HepG2 (cell line): ENCODE results near the gene FBXW8. TPM values are rescaled to one million over a fixed set of nuclear protein-coding genes. Genes with fewer than 3 reads are reported as not detected.

Experiments
- AKAP8 ChIP-seq: sonication (generic); formaldehyde crosslinking; IDR thresholded peaks from 2 replicates; pipeline ENCODE4 v1.5.1; 2020; ENCODE audit warnings: mild to moderate bottlenecking, missing genetic modification reagents
- CHD2 ChIP-seq: IDR thresholded peaks from 2 replicates; pipeline ENCODE4 v1.6.1; 2011; ENCODE audit warnings: low read depth, low read length, improper control_type of control experiment
- KDM5A ChIP-seq: fragments of 200-600 bp; sonication (generic); IDR thresholded peaks from 2 replicates; pipeline ENCODE4 v1.7.0; 2018; ENCODE audit warnings: antibody characterized with exemption, mild to moderate bottlenecking, low read length, borderline replicate concordance
- KIAA2018 ChIP-seq: sonication (generic); formaldehyde crosslinking; IDR thresholded peaks from 2 replicates; pipeline ENCODE4 v1.5.0; 2020; ENCODE audit warnings: mild to moderate bottlenecking, missing genetic modification reagents, borderline replicate concordance
- MXD4 ChIP-seq: IDR thresholded peaks from 2 replicates; pipeline ENCODE4 v1.6.1; 2016; ENCODE audit warnings: mild to moderate bottlenecking, missing biosample characterization, missing genetic modification reagents
- NFE2L2 ChIP-seq: fragments of 150-350 bp; IDR thresholded peaks from 2 replicates; pipeline ENCODE4 v1.6.1; 2014; ENCODE audit warnings: low read length
- RXRB ChIP-seq: IDR thresholded peaks from 2 replicates; pipeline ENCODE4 v1.6.1; 2016; ENCODE audit warnings: borderline replicate concordance, missing genetic modification reagents, missing compliant biosample characterization
- SALL1 ChIP-seq: sonication (generic); formaldehyde crosslinking; IDR thresholded peaks from 2 replicates; pipeline ENCODE4 v1.8.0; 2022; ENCODE audit warnings: mild to moderate bottlenecking, missing genetic modification reagents
- SMC3 ChIP-seq: IDR thresholded peaks from 2 replicates; pipeline ENCODE4 v1.6.1; 2011; ENCODE audit warnings: low read length, improper control_type of control experiment
- ZBTB3 ChIP-seq: sonication (generic); formaldehyde crosslinking; IDR thresholded peaks from 2 replicates; pipeline ENCODE4 v1.4.0; 2020; ENCODE audit warnings: low read depth, mild to moderate bottlenecking, moderate library complexity, missing genetic modification reagents, borderline replicate concordance
- ZNF10 ChIP-seq: sonication (generic); formaldehyde crosslinking; IDR thresholded peaks from 2 replicates; pipeline ENCODE4 v1.4.0; 2020; ENCODE audit warnings: mild to moderate bottlenecking, low read depth, missing genetic modification reagents, borderline replicate concordance
- ZNF253 ChIP-seq: sonication (generic); formaldehyde crosslinking; IDR thresholded peaks from 2 replicates; pipeline ENCODE4 v1.8.0; 2022; ENCODE audit warnings: mild to moderate bottlenecking, missing genetic modification reagents, borderline replicate concordance
- ZNF274 ChIP-seq: sonication (generic); formaldehyde crosslinking; IDR thresholded peaks from 2 replicates; pipeline ENCODE4 v1.5.1; 2020; ENCODE audit warnings: mild to moderate bottlenecking, missing genetic modification reagents
- ZNF549 ChIP-seq: sonication (generic); formaldehyde crosslinking; IDR thresholded peaks from 2 replicates; pipeline ENCODE4 v1.5.0; 2020; ENCODE audit warnings: missing genetic modification reagents
- ZNF564 ChIP-seq: sonication (generic); formaldehyde crosslinking; IDR thresholded peaks from 2 replicates; pipeline ENCODE4 v1.8.1; 2023; ENCODE audit warnings: mild to moderate bottlenecking, missing genetic modification reagents
- ZNF652 ChIP-seq: IDR thresholded peaks from 2 replicates; pipeline ENCODE4 v1.6.1; 2016; ENCODE audit warnings: low read depth, borderline replicate concordance
- polyA plus RNA-seq, 8 experiments: library from polyadenylated mRNA; depleted of rRNA in 3 of 8; stranded (reverse) in 7 of 8; unstranded in 1 of 8; fragments of >200 nt; fragmentation: Illumina TruSeq in 4 of 8; extraction: Trizol in 4 of 8; gene quantifications; 2 replicates each; pipeline versions ENCODE4 v1.2.1 to v1.2.3, GENCODE V29; 2011 to 2016; ENCODE audit warnings: low read depth in 4 of 8, missing spikeins in 1 of 8, mixed read lengths in 1 of 8; ENCODE audit not compliant: insufficient read depth in 1 of 8
- total RNA-seq, 5 experiments: library from RNA; depleted of rRNA; stranded (reverse); fragments of >200 nt; fragmentation: Illumina TruSeq; extraction: Trizol; gene quantifications; 2 replicates each; pipeline ENCODE4 v1.2.3, GENCODE V29; 2016; ENCODE audit warnings: low read depth in 1 of 5
- TF ChIP-seq, protein P1 (sequence below): sonication (generic); formaldehyde crosslinking; IDR thresholded peaks from 2 replicates; pipeline ENCODE4 v1.9.0; 2021; ENCODE audit warnings: missing genetic modification reagents, mild to moderate bottlenecking, borderline replicate concordance

The FBXW8 gene
- total and polyA plus RNA-seq, 2 of the 13 experiments (the other 11 are each of a cell fraction or from before 2014, with no cell fraction given) = 5.1 to 5.9 TPM

DNA sequence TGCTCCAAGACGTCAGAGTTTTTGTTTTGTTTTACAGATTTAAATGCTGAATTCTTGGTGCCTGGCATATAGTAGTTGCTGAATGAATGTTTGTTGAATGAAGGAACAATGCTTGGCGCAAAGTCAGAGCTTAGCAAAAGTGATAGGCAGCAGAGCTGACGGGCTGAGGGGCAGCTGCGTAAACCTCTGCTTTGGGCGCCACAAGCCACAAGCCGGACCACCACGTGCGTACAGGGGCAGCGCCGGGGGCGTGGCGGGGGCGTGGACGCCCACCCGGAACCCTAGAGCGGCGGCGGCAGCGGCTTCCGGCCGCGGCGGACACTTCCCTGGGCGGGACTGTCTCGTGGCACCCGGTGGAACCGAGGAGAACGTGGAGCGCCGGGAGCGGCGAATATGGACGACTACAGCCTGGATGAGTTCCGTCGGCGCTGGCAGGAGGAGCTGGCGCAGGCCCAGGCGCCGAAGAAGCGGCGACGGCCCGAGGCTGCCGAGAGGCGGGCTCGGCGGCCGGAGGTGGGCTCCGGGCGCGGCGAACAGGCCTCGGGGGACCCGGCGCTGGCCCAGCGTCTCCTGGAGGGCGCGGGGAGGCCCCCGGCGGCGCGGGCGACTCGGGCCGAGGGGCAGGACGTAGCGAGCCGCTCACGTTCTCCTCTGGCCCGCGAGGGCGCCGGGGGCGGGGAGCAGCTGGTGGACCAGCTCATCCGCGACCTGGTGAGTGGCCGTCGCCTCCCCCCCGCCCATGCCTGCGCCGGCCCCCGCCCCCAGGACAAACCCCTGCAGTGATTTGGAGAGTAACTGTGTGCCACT, at the start of gene FBXW8 (continued):
- TF ChIP-seq SALL1 (CRISPR knock-in tag) = peak; percentile 93
- TF ChIP-seq ZNF549 (CRISPR knock-in tag) = no peak
- TF ChIP-seq ZBTB3 (CRISPR knock-in tag) = no peak
- peak; percentile 87 for TF ChIP-seq KDM5A
- TF ChIP-seq CHD2 = no peak
- TF ChIP-seq NFE2L2 = no peak
- peak; percentile 99 for TF ChIP-seq MXD4 (CRISPR knock-in tag)
- peak; percentile 36; the same call in 1 of the 2 replicates for TF ChIP-seq RXRB (CRISPR knock-in tag)
- TF ChIP-seq, protein P1, sequence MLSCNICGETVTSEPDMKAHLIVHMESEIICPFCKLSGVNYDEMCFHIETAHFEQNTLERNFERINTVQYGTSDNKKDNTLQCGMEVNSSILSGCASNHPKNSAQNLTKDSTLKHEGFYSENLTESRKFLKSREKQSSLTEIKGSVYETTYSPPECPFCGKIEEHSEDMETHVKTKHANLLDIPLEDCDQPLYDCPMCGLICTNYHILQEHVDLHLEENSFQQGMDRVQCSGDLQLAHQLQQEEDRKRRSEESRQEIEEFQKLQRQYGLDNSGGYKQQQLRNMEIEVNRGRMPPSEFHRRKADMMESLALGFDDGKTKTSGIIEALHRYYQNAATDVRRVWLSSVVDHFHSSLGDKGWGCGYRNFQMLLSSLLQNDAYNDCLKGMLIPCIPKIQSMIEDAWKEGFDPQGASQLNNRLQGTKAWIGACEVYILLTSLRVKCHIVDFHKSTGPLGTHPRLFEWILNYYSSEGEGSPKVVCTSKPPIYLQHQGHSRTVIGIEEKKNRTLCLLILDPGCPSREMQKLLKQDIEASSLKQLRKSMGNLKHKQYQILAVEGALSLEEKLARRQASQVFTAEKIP (CRISPR knock-in tag) = no peak
- peak; percentile 91 for TF ChIP-seq ZNF274 (CRISPR knock-in tag)
- TF ChIP-seq AKAP8 (CRISPR knock-in tag) = peak; percentile 80
- TF ChIP-seq ZNF652 (CRISPR knock-in tag) = no peak
- TF ChIP-seq ZNF10 (CRISPR knock-in tag) = 0 out of 2 replicates have a peak, but pooled peaks have one; percentile 53
- no peak for TF ChIP-seq ZNF564 (CRISPR knock-in tag)
- TF ChIP-seq ZNF253 (CRISPR knock-in tag) = no peak
- no peak for TF ChIP-seq SMC3
- no peak for TF ChIP-seq KIAA2018 (CRISPR knock-in tag)
